Measurements from ENCODE around the gene APBB1IP. TPM values are rescaled to one million over a fixed set of nuclear protein-coding genes. Genes with fewer than 3 reads are reported as not detected.

Gene APBB1IP
- total RNA-seq, 4 donors from 2014 or later: 2.6 to 6.2 (median 5.1) TPM

- H3K4me1 ChIP-seq: peaks cover 0 to 5% (median 2%) of the 10 kb centered on the region in 4 donors
- H3K36me3 ChIP-seq: no peaks in the 10 kb centered on the region
- H3K27ac ChIP-seq (replicated peaks in 1 of 4): no peak overlapping the region
- TF ChIP-seq POLR2A (IDR thresholded peaks at IDR 0.05; ENCODE audit: low read depth) (no peak), POLR2AphosphoS5 (IDR thresholded peaks at IDR 0.05) (no peak), CTCF (IDR thresholded peaks at IDR 0.05) (no peak)
- no peaks in the 10 kb centered on the region for H3K9me3 ChIP-seq
- 71% methylated on average over 7 of the region's 7 CpGs for WGBS
- intact Hi-C loops (cut with DNase I): no loop called here
- H3K27me3 ChIP-seq: peaks cover 0 to 30% (median 3%) of the 10 kb centered on the region in 4 donors
- peak; percentile 78 for DNase-seq (ENCODE audit: extremely low spot score)
- no peak overlapping the region for H3K4me3 ChIP-seq
These were observed 3.5 kb downstream of the APBB1IP start for GRCh38 chr10:26441491-26442214.

DNA sequence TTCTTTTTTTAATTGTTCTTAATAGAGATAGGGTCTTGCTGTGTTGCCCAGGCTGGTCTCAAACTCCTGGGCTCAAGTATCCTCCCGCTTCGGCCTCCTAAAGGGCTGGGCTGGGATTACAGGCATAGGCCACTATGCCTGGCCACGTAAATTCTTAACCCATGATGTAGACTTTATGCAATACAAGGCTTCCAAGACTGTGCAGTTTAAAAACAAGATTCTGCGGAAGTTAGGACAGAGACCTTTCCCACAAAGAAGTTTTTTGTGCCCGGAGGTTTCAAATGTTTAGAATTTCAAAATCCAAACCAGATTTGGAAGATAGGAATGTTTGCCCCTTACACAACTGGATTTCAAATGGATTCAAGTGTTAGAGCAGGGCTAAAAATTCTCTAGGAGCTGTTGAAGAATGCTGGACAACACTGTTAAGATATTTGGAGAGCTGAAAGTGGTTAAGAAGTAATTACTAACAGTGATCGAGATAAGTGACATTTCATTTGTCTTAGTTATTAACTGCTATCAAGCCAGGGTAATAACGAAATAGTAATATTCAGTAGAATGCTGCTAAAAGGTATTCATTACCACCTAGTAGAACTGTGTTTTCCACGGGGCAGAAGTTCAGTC lies 7.4 kb downstream of the APBB1IP start:
- no peak for TF ChIP-seq POLR2A (IDR thresholded peaks at IDR 0.05; ENCODE audit: low read depth)
- TF ChIP-seq POLR2AphosphoS5 (IDR thresholded peaks at IDR 0.05): no peak
- TF ChIP-seq EP300 (IDR thresholded peaks at IDR 0.05): no peak
- no peaks in the 10 kb centered on the region for H3K36me3 ChIP-seq
- no peak overlapping the region for H3K4me3 ChIP-seq
- H3K27ac ChIP-seq (replicated peaks in 1 of 4): no peak overlapping the region
- H3K27me3 ChIP-seq: no peaks in the 10 kb centered on the region
- 80% methylated on average over 8 of the region's 8 CpGs for WGBS
- no peaks in the 10 kb centered on the region for H3K4me1 ChIP-seq
- no peaks in the 10 kb centered on the region for H3K9me3 ChIP-seq
- intact Hi-C loops (cut with DNase I): no loop called here
- DNase-seq (ENCODE audit: extremely low spot score): peak; percentile 24

DNA sequence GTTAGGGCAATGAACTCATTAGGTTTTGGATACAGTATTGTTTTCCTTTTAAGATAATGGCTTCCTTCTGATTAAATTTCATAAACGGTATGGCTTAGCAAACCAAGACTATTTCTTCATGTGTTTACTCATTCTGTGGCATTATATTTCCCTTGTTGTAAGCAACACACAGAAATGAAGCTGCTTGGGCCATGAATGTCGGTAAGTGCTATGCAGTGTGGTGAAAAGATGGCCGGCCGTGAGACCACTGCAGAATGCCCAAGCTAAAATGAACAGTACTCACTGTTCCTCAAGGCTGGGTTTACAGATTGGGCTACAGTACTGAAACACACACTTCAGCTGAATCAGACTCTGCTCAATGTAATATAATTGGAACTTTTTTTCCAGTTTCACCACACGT lies 8.1 kb downstream of the APBB1IP start:
- H3K27me3 ChIP-seq: no peaks in the 10 kb centered on the region
- no peak for DNase-seq (ENCODE audit: extremely low spot score)
- intact Hi-C loops (cut with DNase I): no loop called here
- no peaks in the 10 kb centered on the region for H3K4me1 ChIP-seq
- no peak for TF ChIP-seq EP300 (IDR thresholded peaks at IDR 0.05)
- TF ChIP-seq POLR2AphosphoS5 (IDR thresholded peaks at IDR 0.05): no peak
- TF ChIP-seq POLR2A (IDR thresholded peaks at IDR 0.05; ENCODE audit: low read depth): no peak
- TF ChIP-seq CTCF (IDR thresholded peaks at IDR 0.05): no peak
- H3K36me3 ChIP-seq: no peaks in the 10 kb centered on the region
- H3K4me3 ChIP-seq: no peak overlapping the region
- no peaks in the 10 kb centered on the region for H3K9me3 ChIP-seq
- no peak overlapping the region for H3K27ac ChIP-seq (replicated peaks in 1 of 4)
- WGBS: 82% methylated on average over 5 of the region's 5 CpGs

- intact Hi-C loops (cut with DNase I): no loop called here
- Histone ChIP-seq H3K4me1 (no peaks in the 10 kb centered on the region), H3K9me3 (no peaks in the 10 kb centered on the region), H3K36me3 (no peaks in the 10 kb centered on the region), H3K4me3 (no peak overlapping the region), H3K27me3 (no peaks in the 10 kb centered on the region), H3K27ac (replicated peaks in 1 of 4) (no peak overlapping the region)
- DNase-seq (ENCODE audit: extremely low spot score): no peak
- TF ChIP-seq EP300 (IDR thresholded peaks at IDR 0.05) (no peak), CTCF (IDR thresholded peaks at IDR 0.05) (no peak), POLR2AphosphoS5 (IDR thresholded peaks at IDR 0.05) (no peak), POLR2A (IDR thresholded peaks at IDR 0.05; ENCODE audit: low read depth) (no peak)
These were observed 10.2 kb downstream of the APBB1IP start for GRCh38 chr10:26448292-26448691.

GRCh38 chr10:26448706-26449435 lies 10.7 kb downstream of the APBB1IP start:
- H3K4me1 ChIP-seq: no peaks in the 10 kb centered on the region
- peak; percentile 81 for DNase-seq (ENCODE audit: extremely low spot score)
- TF ChIP-seq CTCF (IDR thresholded peaks at IDR 0.05) (no peak), POLR2AphosphoS5 (IDR thresholded peaks at IDR 0.05) (no peak), EP300 (IDR thresholded peaks at IDR 0.05) (no peak), POLR2A (IDR thresholded peaks at IDR 0.05; ENCODE audit: low read depth) (no peak)
- no peaks in the 10 kb centered on the region for H3K36me3 ChIP-seq
- H3K27me3 ChIP-seq: no peaks in the 10 kb centered on the region
- no peaks in the 10 kb centered on the region for H3K9me3 ChIP-seq
- no peak overlapping the region for H3K27ac ChIP-seq (replicated peaks in 1 of 4)
- intact Hi-C loops (cut with DNase I): no loop called here
- H3K4me3 ChIP-seq: no peak overlapping the region
- 75% methylated on average over 8 of the region's 8 CpGs for WGBS

All from esophagus muscularis mucosa (tissue), 4 donors.